ENCODE data around the gene ATP11A.

Gene ATP11A

GRCh38 chr13:112722433-112723263, 32.8 kb downstream of the ATP11A start:
- FAIRE-seq: no peak
- DNase-seq (ENCODE audit: insufficient read length, low spot score): no peak

DNA sequence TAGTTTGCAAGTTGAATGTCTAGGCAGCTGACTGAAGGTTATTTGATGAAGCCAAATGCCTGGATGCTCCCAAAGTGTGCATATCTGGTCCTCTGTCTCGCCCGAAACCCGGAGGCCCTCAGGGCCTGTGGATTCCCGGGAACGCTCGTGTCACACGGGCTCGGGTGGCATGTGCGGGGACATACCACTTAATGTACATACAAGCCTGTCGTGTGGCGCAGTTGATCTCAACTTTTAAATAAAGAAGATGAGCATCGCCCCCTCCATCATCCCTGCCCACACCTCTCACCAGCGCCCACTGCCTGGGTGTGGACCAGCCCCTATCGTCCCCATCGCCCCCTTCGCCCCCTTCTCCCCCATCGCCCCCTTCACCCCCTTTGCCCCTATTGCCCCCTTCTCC, 33.9 kb downstream of the ATP11A start:
- no peak for FAIRE-seq
- TF ChIP-seq CTCF (IDR thresholded peaks at IDR 0.05; ENCODE audit: insufficient read depth, missing control alignments): no peak
- no peak for DNase-seq (ENCODE audit: insufficient read length, low spot score)

More at GRCh38 chr13:112722433-112723263, 32.8 kb downstream of the ATP11A start:
- TF ChIP-seq CTCF (IDR thresholded peaks at IDR 0.05; ENCODE audit: insufficient read depth, missing control alignments): no peak

DNA sequence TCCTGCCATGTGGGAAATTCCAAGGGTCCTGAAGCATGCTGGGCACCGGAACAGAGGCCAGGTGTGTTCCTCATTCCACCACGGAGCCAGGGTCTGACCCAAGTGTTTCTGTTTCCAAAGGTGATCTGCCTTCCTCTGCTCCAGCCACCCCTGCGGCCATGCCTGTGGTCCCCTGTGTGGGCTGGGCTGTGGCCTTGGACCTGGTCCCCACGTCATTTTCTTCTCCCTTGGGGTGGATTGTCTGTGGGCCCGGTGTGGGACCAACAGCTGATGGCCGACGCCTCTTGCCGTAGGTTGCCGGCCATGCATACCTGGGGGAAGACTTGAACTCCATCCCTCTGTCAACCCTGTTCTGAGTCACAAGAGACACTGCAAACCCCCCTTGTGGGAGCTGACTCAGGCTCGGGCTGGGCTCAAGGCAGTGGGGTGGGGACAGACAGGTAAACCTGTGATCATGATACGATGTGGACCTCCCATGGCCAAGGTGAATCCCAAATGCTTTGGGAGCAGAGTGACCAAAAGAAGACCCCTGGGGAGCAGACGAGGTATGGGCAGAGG, 35.0 kb downstream of the ATP11A start:
- DNase-seq (ENCODE audit: insufficient read length, low spot score) (no peak), FAIRE-seq (no peak)
- no peak for TF ChIP-seq CTCF (IDR thresholded peaks at IDR 0.05; ENCODE audit: insufficient read depth, missing control alignments)

DNA sequence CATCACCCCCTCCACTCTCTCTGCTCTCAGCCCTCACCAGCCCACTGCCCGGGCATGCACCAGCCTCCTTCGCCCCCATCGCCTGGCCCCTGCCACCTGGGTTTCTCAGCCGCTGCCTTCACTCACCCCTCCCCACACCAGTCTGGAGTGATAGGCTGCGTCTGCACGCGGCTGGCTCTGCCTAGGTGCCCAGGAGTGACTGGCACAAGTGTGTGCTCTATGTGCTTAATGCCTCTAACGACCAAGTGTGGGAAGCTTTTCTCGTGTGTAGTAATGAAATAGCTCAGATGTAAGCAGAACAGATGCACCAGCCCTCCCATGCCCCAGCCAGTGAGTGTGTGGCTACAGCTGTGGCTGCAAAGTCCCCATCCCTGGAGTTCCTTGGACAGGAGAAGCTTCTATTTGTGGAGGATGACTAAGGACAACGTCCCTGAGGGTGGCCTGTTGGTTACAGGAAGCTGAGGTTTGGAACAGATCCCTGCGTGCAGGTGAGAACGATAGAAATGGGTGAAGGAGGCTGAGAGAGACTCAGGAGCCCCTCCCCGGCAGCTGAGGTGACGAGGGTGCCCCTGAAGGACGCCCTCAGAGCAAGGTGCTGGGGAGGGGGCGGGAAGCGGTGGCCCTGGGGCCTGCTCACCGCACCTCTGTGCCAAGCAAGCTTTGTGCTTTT, 35.6 kb downstream of the ATP11A start:
- DNase-seq (ENCODE audit: insufficient read length, low spot score): no peak
- FAIRE-seq: no peak
- no peak for TF ChIP-seq CTCF (IDR thresholded peaks at IDR 0.05; ENCODE audit: insufficient read depth, missing control alignments)

GRCh38 chr13:112726016-112726767, 36.4 kb downstream of the ATP11A start:
- FAIRE-seq (no peak), DNase-seq (ENCODE audit: insufficient read length, low spot score) (no peak)
- no peak for TF ChIP-seq CTCF (IDR thresholded peaks at IDR 0.05; ENCODE audit: insufficient read depth, missing control alignments)

DNA sequence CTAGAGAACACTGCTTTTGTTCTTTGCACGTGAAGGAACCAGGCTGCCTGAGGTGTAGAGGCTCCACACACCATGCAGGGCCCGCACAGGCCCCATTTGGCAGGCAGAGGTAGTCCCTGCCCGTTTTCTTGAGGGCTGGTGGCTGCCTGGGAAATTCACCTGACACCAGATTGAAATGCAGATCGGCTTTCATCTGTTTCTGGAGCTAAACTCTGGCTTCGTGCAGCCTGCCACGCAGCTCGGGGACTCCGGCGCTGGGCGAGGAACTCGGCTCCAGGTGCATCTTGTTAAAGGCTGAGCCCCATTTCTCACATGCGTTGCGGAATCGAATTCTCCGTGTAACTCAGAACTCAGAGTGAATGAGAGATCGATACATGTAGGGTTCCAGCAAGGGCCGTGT, 37.7 kb downstream of the ATP11A start:
- TF ChIP-seq CTCF (IDR thresholded peaks at IDR 0.05; ENCODE audit: insufficient read depth, missing control alignments): no peak
- FAIRE-seq (no peak), DNase-seq (ENCODE audit: insufficient read length, low spot score) (no peak)
